HCT116 (cell line): Measurements from ENCODE around the gene RAB2B. TPM values are rescaled to one million over a fixed set of nuclear protein-coding genes. Genes with fewer than 3 reads are reported as not detected.

Experiments used
- ATAC-seq: fragments of 200-7000 bp; cut with Tn5 transposase; 2 replicates; pipeline ENCODE4 v1.9.1; 2020; ENCODE audit warnings: mild to moderate bottlenecking, moderate library complexity
- BruUV-seq: library from RNA; stranded (reverse); fragments of 400-500 nt; replicated peaks from 2 replicates; lab custom pipeline; 2021; lab: Mats Ljungman, UMichigan
- CTCF ChIA-PET: fragments of 300-600 bp; sonication (Branson Sonifier 250); formaldehyde crosslinking; loops from one replicate; lab custom pipeline; 2021; ENCODE audit warnings: antibody characterized with exemption; lab: Charles Lee
- POLR2A ChIA-PET: fragments of 300-600, 350-600 bp; sonication (Branson Sonifier 250); formaldehyde crosslinking; loops from one replicate; lab custom pipeline; 2021; ENCODE audit warnings: antibody characterized with exemption; lab: Charles Lee
- RAD21 ChIA-PET, 2 experiments: fragments of 300-600 bp; sonication (Branson Sonifier 250); formaldehyde crosslinking; loops; one replicate each; lab custom pipeline; 2023; ENCODE audit warnings: low total read pairs in 2 of 2; ENCODE audit not compliant: uncharacterized antibody in 2 of 2, unreplicated experiment in 2 of 2, low non-redundant PET in 1 of 2; lab: Charles Lee
- DNase-seq: peaks from one replicate; pipeline ENCODE4 v3.0.0-alpha.2; 2010; ENCODE audit warnings: low read depth, low spot score
- H2AFZ ChIP-seq: fragments of 200-600 bp; shearing (Covaris generic), sonication (generic); 2 replicates; pipeline ENCODE4 v1.6.1; 2017; ENCODE audit warnings: low read depth, mixed run types, mixed read lengths, antibody characterized with exemption, low read length; ENCODE audit not compliant: poor library complexity, severe bottlenecking
- H3K27ac ChIP-seq: 2 replicates; pipeline ENCODE4 v1.5.1; 2012; ENCODE audit warnings: low read depth, low read length
- H3K27me3 ChIP-seq: fragments of 200-600 bp; sonication (generic); 2 replicates; pipeline ENCODE4 v1.6.1; 2016; ENCODE audit warnings: mixed run types, low read length, mixed read lengths; ENCODE audit not compliant: insufficient read depth
- H3K36me3 ChIP-seq, 2 experiments: fragments of 200-500 bp in 1 of 2; fragments of 200-600 bp in 1 of 2; sonication (Bioruptor generic) in 1 of 2; sonication (generic) in 1 of 2; 2 replicates each; pipeline versions ENCODE4 v1.5.1 to v1.6.1; 2014 to 2016; ENCODE audit warnings: low read length in 2 of 2, inconsistent platforms in 1 of 2, mixed read lengths in 1 of 2, mixed run types in 1 of 2; ENCODE audit not compliant: insufficient read depth in 2 of 2, control insufficient read depth in 1 of 2
- H3K4me1 ChIP-seq, 2 experiments: fragments of 200-600 bp in 1 of 2; sonication (generic) in 1 of 2; 2 replicates each; pipeline versions ENCODE4 v1.5.1 to v1.6.1; 2012 to 2017; ENCODE audit warnings: low read length in 2 of 2, inconsistent platforms in 1 of 2, mild to moderate bottlenecking in 1 of 2, mixed read lengths in 1 of 2, mixed run types in 1 of 2, moderate library complexity in 1 of 2; ENCODE audit not compliant: insufficient read depth in 2 of 2, control insufficient read depth in 1 of 2
- H3K4me2 ChIP-seq: fragments of 200-600 bp; sonication (generic); 2 replicates; pipeline ENCODE4 v1.6.1; 2017; ENCODE audit warnings: mixed run types, low read length, mixed read lengths
- H3K4me3 ChIP-seq, 2 experiments: fragments of 200-600 bp in 1 of 2; sonication (generic) in 1 of 2; replicated peaks in 1 of 2; 2 replicates each; pipeline ENCODE4 v1.5.1; 2011 to 2016; ENCODE audit warnings: low read length in 2 of 2, control low read depth in 1 of 2, low read depth in 1 of 2, mild to moderate bottlenecking in 1 of 2, mixed read lengths in 1 of 2, mixed run types in 1 of 2
- H3K79me2 ChIP-seq: fragments of 200-600 bp; sonication (generic); 2 replicates; pipeline ENCODE4 v1.6.1; 2017; ENCODE audit warnings: mild to moderate bottlenecking, mixed run types, low read length, moderate library complexity, mixed read lengths; ENCODE audit not compliant: insufficient read depth
- H3K9ac ChIP-seq: fragments of 200-600 bp; sonication (generic); 2 replicates; pipeline ENCODE4 v1.6.1; 2016; ENCODE audit warnings: low read length, mixed read lengths
- H3K9me2 ChIP-seq: fragments of 200-600 bp; sonication (generic), shearing (Covaris generic); 2 replicates; pipeline ENCODE4 v1.6.1; 2017; ENCODE audit warnings: mixed run types, mild to moderate bottlenecking, moderate library complexity; ENCODE audit not compliant: insufficient read depth
- H3K9me3 ChIP-seq, 2 experiments: fragments of 200-500 bp in 1 of 2; fragments of 200-600 bp in 1 of 2; sonication (Bioruptor generic) in 1 of 2; sonication (generic) in 1 of 2; 2 replicates each; pipeline ENCODE4 v1.6.1; 2014 to 2017; ENCODE audit warnings: low read length in 2 of 2, mixed read lengths in 2 of 2, inconsistent platforms in 1 of 2, low read depth in 1 of 2, mild to moderate bottlenecking in 1 of 2, mixed run types in 1 of 2, moderate library complexity in 1 of 2; ENCODE audit not compliant: control insufficient read depth in 1 of 2, insufficient read depth in 1 of 2
- H4K20me1 ChIP-seq: fragments of 200-600 bp; sonication (generic), shearing (Covaris generic); 2 replicates; pipeline ENCODE4 v1.6.1; 2017; ENCODE audit warnings: mixed run types, mild to moderate bottlenecking, moderate library complexity; ENCODE audit not compliant: insufficient read depth
- CBX3 ChIP-seq: IDR thresholded peaks from 2 replicates; pipeline ENCODE4 v1.6.1; 2012; ENCODE audit warnings: low read depth
- CEBPB ChIP-seq: IDR thresholded peaks from 2 replicates; pipeline ENCODE4 v1.6.1; 2012; ENCODE audit warnings: low read depth
- EGR1 ChIP-seq: IDR thresholded peaks from 2 replicates; pipeline ENCODE4 v1.6.1; 2012; ENCODE audit warnings: low read depth
- EZH2 ChIP-seq: fragments of 200-600 bp; sonication (generic); IDR thresholded peaks from 2 replicates; pipeline ENCODE4 v1.6.1; 2017; ENCODE audit warnings: antibody characterized with exemption, mixed run types
- FOSL1 ChIP-seq: IDR thresholded peaks from 2 replicates; pipeline ENCODE4 v1.6.1; 2012; ENCODE audit warnings: low read depth
- JUND ChIP-seq: IDR thresholded peaks from 2 replicates; pipeline ENCODE4 v1.6.1; 2012
- POLR2A ChIP-seq: IDR thresholded peaks from 2 replicates; pipeline ENCODE4 v1.7.0; 2011; ENCODE audit warnings: borderline replicate concordance; ENCODE audit not compliant: insufficient read depth, insufficient read length; ENCODE audit errors: extremely low read depth
- POLR2AphosphoS5 ChIP-seq: IDR thresholded peaks from 2 replicates; pipeline ENCODE4 v1.6.1; 2011; ENCODE audit warnings: mild to moderate bottlenecking, low read depth, low read length, moderate library complexity
- RAD21 ChIP-seq: IDR thresholded peaks from 2 replicates; pipeline ENCODE4 v1.6.1; 2012; ENCODE audit warnings: low read depth, mild to moderate bottlenecking
- SIN3A ChIP-seq: IDR thresholded peaks from 2 replicates; pipeline ENCODE4 v1.6.1; 2012; ENCODE audit warnings: low read depth
- SP1 ChIP-seq: IDR thresholded peaks from 2 replicates; pipeline ENCODE4 v1.6.1; 2012; ENCODE audit warnings: low read depth
- TCF7L2 ChIP-seq: IDR thresholded peaks from 2 replicates; pipeline ENCODE4 v1.7.0; 2011; ENCODE audit warnings: borderline replicate concordance, inconsistent platforms; ENCODE audit not compliant: insufficient read depth, insufficient read length; ENCODE audit errors: extremely low read depth
- YY1 ChIP-seq: IDR thresholded peaks from 2 replicates; pipeline ENCODE4 v1.6.1; 2011; ENCODE audit warnings: low read length, low read depth, moderate library complexity, mild to moderate bottlenecking; ENCODE audit not compliant: insufficient replicate concordance; ENCODE audit errors: extremely low read depth
- ZFX ChIP-seq: fragments of 450-650 bp; IDR thresholded peaks from 2 replicates; pipeline ENCODE4 v1.6.1; 2017
- ZNF274 ChIP-seq: fragments of 200-500 bp; sonication (Bioruptor generic); IDR thresholded peaks from 2 replicates; pipeline ENCODE4 v1.6.1; 2014; ENCODE audit warnings: mild to moderate bottlenecking, low read depth, low read length, inconsistent platforms
- intact Hi-C: fragments of 100-400 bp; cut with micrococcal nuclease; formaldehyde crosslinking; loops from 2 replicates; pipeline ENCODE4 v1.10.0; 2022
- total RNA-seq: library from RNA; stranded (reverse); gene quantifications from one replicate; pipeline ENCODE4 v1.2.1, GENCODE V29; 2021; ENCODE audit not compliant: unreplicated experiment
- TF ChIP-seq, protein P1 (sequence below): IDR thresholded peaks from 2 replicates; pipeline ENCODE4 v1.6.1; 2011; ENCODE audit warnings: mild to moderate bottlenecking, low read length, moderate library complexity; ENCODE audit not compliant: insufficient replicate concordance; ENCODE audit errors: extremely low read depth
- TF ChIP-seq, protein P2 (sequence below): IDR thresholded peaks from 2 replicates; pipeline ENCODE4 v1.6.1; 2012; ENCODE audit warnings: low read depth
- TF ChIP-seq, protein P3 (sequence below), 3 experiments: fragments of 200-600 bp in 1 of 3; sonication (generic) in 1 of 3; IDR thresholded peaks in 2 of 3; conservative IDR thresholded peaks in 1 of 3; 2 replicates each; pipeline ENCODE4 v1.5.1; 2012 to 2017; ENCODE audit warnings: low read depth in 2 of 3, low read length in 2 of 3, antibody characterized with exemption in 1 of 3, borderline replicate concordance in 1 of 3, control low read depth in 1 of 3, mild to moderate bottlenecking in 1 of 3, mixed read lengths in 1 of 3, mixed run types in 1 of 3, moderate library complexity in 1 of 3; ENCODE audit not compliant: insufficient read depth in 1 of 3
- TF ChIP-seq, protein P4 (sequence below): IDR thresholded peaks from 2 replicates; pipeline ENCODE4 v1.6.1; 2012
- TF ChIP-seq, protein P5 (sequence below): IDR thresholded peaks from 2 replicates; pipeline ENCODE4 v1.6.1; 2012

The RAB2B gene
- total RNA-seq, 1 experiment from 2014 or later, result 24.3 TPM

DNA sequence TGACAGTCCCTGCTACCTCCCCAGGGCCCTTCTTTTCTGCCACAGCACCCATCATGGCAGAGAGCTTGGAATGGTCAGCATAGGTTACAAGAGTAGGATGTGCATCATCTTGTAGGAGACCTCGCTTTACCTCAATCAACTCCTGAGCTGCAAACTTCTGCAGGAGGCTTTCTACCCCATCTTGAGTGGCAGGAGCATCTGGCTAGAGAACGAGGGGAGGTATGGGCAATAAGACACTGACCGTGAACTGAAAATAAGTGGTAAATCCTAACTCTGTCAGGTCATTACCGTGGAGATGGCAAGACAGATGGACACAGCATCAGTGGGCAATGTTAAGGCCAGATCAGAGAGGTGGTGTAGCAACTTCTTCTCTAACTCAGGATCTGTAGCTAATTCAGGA is 26.6 kb upstream of the RAB2B start:
- TF ChIP-seq RAD21 (no peak), SP1 (no peak), ZFX (no peak), CEBPB (no peak), JUND (no peak), POLR2A (no peak), SIN3A (no peak), YY1 (no peak), CBX3 (no peak), POLR2AphosphoS5 (no peak), EGR1 (no peak), FOSL1 (no peak), EZH2 (no peak), TCF7L2 (no peak), ZNF274 (no peak)
- TF ChIP-seq, protein P1, sequence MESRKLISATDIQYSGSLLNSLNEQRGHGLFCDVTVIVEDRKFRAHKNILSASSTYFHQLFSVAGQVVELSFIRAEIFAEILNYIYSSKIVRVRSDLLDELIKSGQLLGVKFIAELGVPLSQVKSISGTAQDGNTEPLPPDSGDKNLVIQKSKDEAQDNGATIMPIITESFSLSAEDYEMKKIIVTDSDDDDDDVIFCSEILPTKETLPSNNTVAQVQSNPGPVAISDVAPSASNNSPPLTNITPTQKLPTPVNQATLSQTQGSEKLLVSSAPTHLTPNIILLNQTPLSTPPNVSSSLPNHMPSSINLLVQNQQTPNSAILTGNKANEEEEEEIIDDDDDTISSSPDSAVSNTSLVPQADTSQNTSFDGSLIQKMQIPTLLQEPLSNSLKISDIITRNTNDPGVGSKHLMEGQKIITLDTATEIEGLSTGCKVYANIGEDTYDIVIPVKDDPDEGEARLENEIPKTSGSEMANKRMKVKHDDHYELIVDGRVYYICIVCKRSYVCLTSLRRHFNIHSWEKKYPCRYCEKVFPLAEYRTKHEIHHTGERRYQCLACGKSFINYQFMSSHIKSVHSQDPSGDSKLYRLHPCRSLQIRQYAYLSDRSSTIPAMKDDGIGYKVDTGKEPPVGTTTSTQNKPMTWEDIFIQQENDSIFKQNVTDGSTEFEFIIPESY, result no peak
- TF ChIP-seq, protein P2, sequence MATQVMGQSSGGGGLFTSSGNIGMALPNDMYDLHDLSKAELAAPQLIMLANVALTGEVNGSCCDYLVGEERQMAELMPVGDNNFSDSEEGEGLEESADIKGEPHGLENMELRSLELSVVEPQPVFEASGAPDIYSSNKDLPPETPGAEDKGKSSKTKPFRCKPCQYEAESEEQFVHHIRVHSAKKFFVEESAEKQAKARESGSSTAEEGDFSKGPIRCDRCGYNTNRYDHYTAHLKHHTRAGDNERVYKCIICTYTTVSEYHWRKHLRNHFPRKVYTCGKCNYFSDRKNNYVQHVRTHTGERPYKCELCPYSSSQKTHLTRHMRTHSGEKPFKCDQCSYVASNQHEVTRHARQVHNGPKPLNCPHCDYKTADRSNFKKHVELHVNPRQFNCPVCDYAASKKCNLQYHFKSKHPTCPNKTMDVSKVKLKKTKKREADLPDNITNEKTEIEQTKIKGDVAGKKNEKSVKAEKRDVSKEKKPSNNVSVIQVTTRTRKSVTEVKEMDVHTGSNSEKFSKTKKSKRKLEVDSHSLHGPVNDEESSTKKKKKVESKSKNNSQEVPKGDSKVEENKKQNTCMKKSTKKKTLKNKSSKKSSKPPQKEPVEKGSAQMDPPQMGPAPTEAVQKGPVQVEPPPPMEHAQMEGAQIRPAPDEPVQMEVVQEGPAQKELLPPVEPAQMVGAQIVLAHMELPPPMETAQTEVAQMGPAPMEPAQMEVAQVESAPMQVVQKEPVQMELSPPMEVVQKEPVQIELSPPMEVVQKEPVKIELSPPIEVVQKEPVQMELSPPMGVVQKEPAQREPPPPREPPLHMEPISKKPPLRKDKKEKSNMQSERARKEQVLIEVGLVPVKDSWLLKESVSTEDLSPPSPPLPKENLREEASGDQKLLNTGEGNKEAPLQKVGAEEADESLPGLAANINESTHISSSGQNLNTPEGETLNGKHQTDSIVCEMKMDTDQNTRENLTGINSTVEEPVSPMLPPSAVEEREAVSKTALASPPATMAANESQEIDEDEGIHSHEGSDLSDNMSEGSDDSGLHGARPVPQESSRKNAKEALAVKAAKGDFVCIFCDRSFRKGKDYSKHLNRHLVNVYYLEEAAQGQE, result no peak
- TF ChIP-seq, protein P3, sequence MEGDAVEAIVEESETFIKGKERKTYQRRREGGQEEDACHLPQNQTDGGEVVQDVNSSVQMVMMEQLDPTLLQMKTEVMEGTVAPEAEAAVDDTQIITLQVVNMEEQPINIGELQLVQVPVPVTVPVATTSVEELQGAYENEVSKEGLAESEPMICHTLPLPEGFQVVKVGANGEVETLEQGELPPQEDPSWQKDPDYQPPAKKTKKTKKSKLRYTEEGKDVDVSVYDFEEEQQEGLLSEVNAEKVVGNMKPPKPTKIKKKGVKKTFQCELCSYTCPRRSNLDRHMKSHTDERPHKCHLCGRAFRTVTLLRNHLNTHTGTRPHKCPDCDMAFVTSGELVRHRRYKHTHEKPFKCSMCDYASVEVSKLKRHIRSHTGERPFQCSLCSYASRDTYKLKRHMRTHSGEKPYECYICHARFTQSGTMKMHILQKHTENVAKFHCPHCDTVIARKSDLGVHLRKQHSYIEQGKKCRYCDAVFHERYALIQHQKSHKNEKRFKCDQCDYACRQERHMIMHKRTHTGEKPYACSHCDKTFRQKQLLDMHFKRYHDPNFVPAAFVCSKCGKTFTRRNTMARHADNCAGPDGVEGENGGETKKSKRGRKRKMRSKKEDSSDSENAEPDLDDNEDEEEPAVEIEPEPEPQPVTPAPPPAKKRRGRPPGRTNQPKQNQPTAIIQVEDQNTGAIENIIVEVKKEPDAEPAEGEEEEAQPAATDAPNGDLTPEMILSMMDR (IDR thresholded peaks at IDR 0.05 in 2 of 3, conservative IDR thresholded peaks at IDR 0.05 in 1 of 3; ENCODE audit: borderline replicate concordance in 1 of 3, insufficient read depth in 1 of 3, low read depth in 2 of 3, low read length in 2 of 3), result no peak
- TF ChIP-seq, protein P4, sequence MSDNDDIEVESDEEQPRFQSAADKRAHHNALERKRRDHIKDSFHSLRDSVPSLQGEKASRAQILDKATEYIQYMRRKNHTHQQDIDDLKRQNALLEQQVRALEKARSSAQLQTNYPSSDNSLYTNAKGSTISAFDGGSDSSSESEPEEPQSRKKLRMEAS, result no peak
- TF ChIP-seq, protein P5, sequence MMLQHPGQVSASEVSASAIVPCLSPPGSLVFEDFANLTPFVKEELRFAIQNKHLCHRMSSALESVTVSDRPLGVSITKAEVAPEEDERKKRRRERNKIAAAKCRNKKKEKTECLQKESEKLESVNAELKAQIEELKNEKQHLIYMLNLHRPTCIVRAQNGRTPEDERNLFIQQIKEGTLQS, result no peak
- DNase-seq (no peak), ATAC-seq (no peak)
- CTCF ChIA-PET, result interaction anchor here (0.6 kb wide), 1 partner anchor 27 kb away, joined by 6 read pairs; the partner anchor contains the start of genes RAB2B and TOX4
- H3K4me1 ChIP-seq, result no peaks in the 10 kb centered on the region
- no peak overlapping the region for H3K9ac ChIP-seq
- H3K27ac ChIP-seq, result no peak overlapping the region
- no peak overlapping the region for H3K4me2 ChIP-seq
- BruUV-seq, result no TSS peak
- H3K4me3 ChIP-seq, result no peak overlapping the region
- peaks cover 82% of the 10 kb centered on the region for H3K79me2 ChIP-seq
- H3K9me2 ChIP-seq, result no peaks in the 10 kb centered on the region
- POLR2A ChIA-PET, result interaction anchor here (0.6 kb wide), 1 partner anchor 8 kb away, joined by 3 read pairs; no protein-coding TSS in a partner anchor
- RAD21 ChIA-PET, result no interaction called here
- no peaks in the 10 kb centered on the region for H3K27me3 ChIP-seq
- no peak overlapping the region for H2AFZ ChIP-seq
- intact Hi-C loops, result no loop called here
- peaks cover 36 to 55% of the 10 kb centered on the region in 2 experiments for H3K36me3 ChIP-seq
- H4K20me1 ChIP-seq, result peaks cover 6% of the 10 kb centered on the region; the same call in 1 of the 2 replicates
- H3K9me3 ChIP-seq, result no peaks in the 10 kb centered on the region
